ENCODE data around the gene UBE3B.

GRCh38 chr12:109463756-109464155, 13.7 kb upstream of the UBE3B start:
- TF ChIP-seq POLR2A (IDR thresholded peaks at IDR 0.05; ENCODE audit: low read depth, low read length) (no peak), POLR2AphosphoS5 (IDR thresholded peaks at IDR 0.05; ENCODE audit: low read depth, low read length) (no peak), TAF1 (IDR thresholded peaks at IDR 0.05; ENCODE audit: borderline replicate concordance, low read depth, low read length) (no peak)
